IPS-18c (cell line): ENCODE data around the gene NOL9.

ENCODE experiments used
- H3K4me3 ChIP-seq: 2 replicates; pipeline ENCODE4 v1.7.0; 2013; ENCODE audit warnings: low read depth, mild to moderate bottlenecking, low read length, moderate library complexity; ENCODE audit not compliant: insufficient read depth
- H3K9me3 ChIP-seq: one replicate; pipeline ENCODE4 v1.6.1; 2013; ENCODE audit warnings: mild to moderate bottlenecking, low read length, moderate library complexity; ENCODE audit not compliant: control insufficient read depth, insufficient read depth

Gene NOL9

GRCh38 chr1:6545276-6546112 is 8.8 kb downstream of the NOL9 start:
- H3K9me3 ChIP-seq = no peaks in the 10 kb centered on the region
- no peak overlapping the region for H3K4me3 ChIP-seq

- Histone ChIP-seq H3K9me3 (no peaks in the 10 kb centered on the region), H3K4me3 (no peak overlapping the region)
Measured at GRCh38 chr1:6544831-6545230, 9.5 kb downstream of the NOL9 start.

- H3K9me3 ChIP-seq = no peaks in the 10 kb centered on the region
Measured at GRCh38 chr1:6538956-6539355, 15.4 kb downstream of the NOL9 start.

GRCh38 chr1:6536291-6536690 is 18.0 kb downstream of the NOL9 start:
- no peak overlapping the region for H3K4me3 ChIP-seq
- no peaks in the 10 kb centered on the region for H3K9me3 ChIP-seq

More at GRCh38 chr1:6538956-6539355, 15.4 kb downstream of the NOL9 start:
- H3K4me3 ChIP-seq = no peak overlapping the region

GRCh38 chr1:6535214-6535613 is 19.1 kb downstream of the NOL9 start:
- H3K4me3 ChIP-seq = no peak overlapping the region
- H3K9me3 ChIP-seq = no peaks in the 10 kb centered on the region

- Histone ChIP-seq H3K4me3 (no peak overlapping the region), H3K9me3 (no peaks in the 10 kb centered on the region)
Measured at GRCh38 chr1:6534248-6534822, 20.0 kb downstream of the NOL9 start.

GRCh38 chr1:6531996-6532395 is 22.3 kb downstream of the NOL9 start:
- no peaks in the 10 kb centered on the region for H3K9me3 ChIP-seq
- H3K4me3 ChIP-seq = no peak overlapping the region

- no peaks in the 10 kb centered on the region for H3K9me3 ChIP-seq
- no peak overlapping the region for H3K4me3 ChIP-seq
Measured at GRCh38 chr1:6530504-6531160, 23.7 kb downstream of the NOL9 start.

GRCh38 chr1:6528492-6528891 is 25.8 kb downstream of the NOL9 start:
- no peaks in the 10 kb centered on the region for H3K9me3 ChIP-seq
- H3K4me3 ChIP-seq = no peak overlapping the region

- no peaks in the 10 kb centered on the region for H3K9me3 ChIP-seq
Measured at GRCh38 chr1:6526316-6526715, 28.0 kb downstream of the NOL9 start.

GRCh38 chr1:6523566-6523965 is 30.7 kb downstream of the NOL9 start:
- no peaks in the 10 kb centered on the region for H3K9me3 ChIP-seq

More at GRCh38 chr1:6526316-6526715, 28.0 kb downstream of the NOL9 start:
- no peak overlapping the region for H3K4me3 ChIP-seq

GRCh38 chr1:6521536-6521935 is 32.8 kb downstream of the NOL9 start:
- Histone ChIP-seq H3K4me3 (no peak overlapping the region), H3K9me3 (no peaks in the 10 kb centered on the region)

More at GRCh38 chr1:6523566-6523965, 30.7 kb downstream of the NOL9 start:
- H3K4me3 ChIP-seq = no peak overlapping the region

- Histone ChIP-seq H3K9me3 (no peaks in the 10 kb centered on the region), H3K4me3 (no peak overlapping the region)
Measured at GRCh38 chr1:6519935-6520671, 34.2 kb downstream of the NOL9 start.

- no peak overlapping the region for H3K4me3 ChIP-seq
Measured at GRCh38 chr1:6519491-6519934, 34.8 kb downstream of the NOL9 start.

GRCh38 chr1:6517435-6517851 is 36.9 kb downstream of the NOL9 start:
- no peak overlapping the region for H3K4me3 ChIP-seq
- no peaks in the 10 kb centered on the region for H3K9me3 ChIP-seq

More at GRCh38 chr1:6519491-6519934, 34.8 kb downstream of the NOL9 start:
- no peaks in the 10 kb centered on the region for H3K9me3 ChIP-seq

GRCh38 chr1:6515771-6516170 is 38.5 kb downstream of the NOL9 start:
- Histone ChIP-seq H3K9me3 (no peaks in the 10 kb centered on the region), H3K4me3 (no peak overlapping the region)

- Histone ChIP-seq H3K9me3 (no peaks in the 10 kb centered on the region), H3K4me3 (no peak overlapping the region)
Measured at GRCh38 chr1:6513320-6513801, 41.0 kb downstream of the NOL9 start.
